Measurements from ENCODE around the gene AQP6. TPM values are rescaled to one million over a fixed set of nuclear protein-coding genes. Genes with fewer than 3 reads are reported as not detected.

AQP6 gene
- total RNA-seq, 1 experiment from 2014 or later = 0.09 TPM

DNA sequence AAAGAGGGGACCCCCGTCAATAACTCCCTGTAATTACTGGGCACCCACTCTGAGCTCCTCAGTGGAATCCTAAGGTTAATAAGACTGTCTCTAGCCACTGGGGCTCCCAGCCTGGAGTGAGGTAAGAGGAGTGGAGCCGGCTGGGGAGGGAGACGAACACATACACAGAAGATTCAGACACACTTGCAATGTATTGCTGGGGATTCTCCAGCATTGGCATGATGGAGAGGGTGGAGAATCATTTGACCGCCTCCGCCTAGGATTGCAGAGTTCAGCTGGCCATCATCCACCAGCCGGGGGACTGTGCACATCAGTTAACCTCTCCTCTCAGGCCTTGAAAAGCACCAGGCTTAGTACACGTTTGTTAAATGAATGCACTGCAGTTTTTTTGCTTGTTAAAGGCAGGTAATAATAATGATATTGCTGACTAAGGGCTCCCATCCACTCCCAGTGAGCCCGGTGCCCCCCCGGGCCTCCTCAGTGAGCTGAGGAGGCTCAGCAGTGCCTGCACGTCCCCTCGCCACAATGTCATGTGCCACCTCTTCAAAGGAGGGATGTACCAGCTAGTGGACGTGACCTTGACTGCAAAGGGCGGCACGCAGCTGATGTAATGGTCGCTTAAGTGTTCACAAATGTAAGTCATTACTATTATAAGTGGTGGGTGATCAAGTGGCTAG, 48.7 kb upstream of the AQP6 start:
- no peaks in the 10 kb centered on the region for H3K79me1 ChIP-seq (ENCODE audit: insufficient read depth, low read depth, low read length, poor library complexity, severe bottlenecking)
- no peaks in the 10 kb centered on the region for H3K23me2 ChIP-seq (ENCODE audit: insufficient read length, low read depth, low read length, poor library complexity, severe bottlenecking)
- H3K23ac ChIP-seq (ENCODE audit: insufficient read length, low read depth, low read length) = no peak overlapping the region
- no peaks in the 10 kb centered on the region for H4K20me1 ChIP-seq (ENCODE audit: control insufficient read depth, insufficient read depth, insufficient read length)
- no peaks in the 10 kb centered on the region for H3K27me3 ChIP-seq (ENCODE audit: insufficient read depth, low read length)
- H2BK120ac ChIP-seq (ENCODE audit: low read depth, low read length, poor library complexity, severe bottlenecking) = no peak overlapping the region
- H3K4me1 ChIP-seq (ENCODE audit: insufficient read depth, low read length) = no peaks in the 10 kb centered on the region
- TF ChIP-seq, protein P1, sequence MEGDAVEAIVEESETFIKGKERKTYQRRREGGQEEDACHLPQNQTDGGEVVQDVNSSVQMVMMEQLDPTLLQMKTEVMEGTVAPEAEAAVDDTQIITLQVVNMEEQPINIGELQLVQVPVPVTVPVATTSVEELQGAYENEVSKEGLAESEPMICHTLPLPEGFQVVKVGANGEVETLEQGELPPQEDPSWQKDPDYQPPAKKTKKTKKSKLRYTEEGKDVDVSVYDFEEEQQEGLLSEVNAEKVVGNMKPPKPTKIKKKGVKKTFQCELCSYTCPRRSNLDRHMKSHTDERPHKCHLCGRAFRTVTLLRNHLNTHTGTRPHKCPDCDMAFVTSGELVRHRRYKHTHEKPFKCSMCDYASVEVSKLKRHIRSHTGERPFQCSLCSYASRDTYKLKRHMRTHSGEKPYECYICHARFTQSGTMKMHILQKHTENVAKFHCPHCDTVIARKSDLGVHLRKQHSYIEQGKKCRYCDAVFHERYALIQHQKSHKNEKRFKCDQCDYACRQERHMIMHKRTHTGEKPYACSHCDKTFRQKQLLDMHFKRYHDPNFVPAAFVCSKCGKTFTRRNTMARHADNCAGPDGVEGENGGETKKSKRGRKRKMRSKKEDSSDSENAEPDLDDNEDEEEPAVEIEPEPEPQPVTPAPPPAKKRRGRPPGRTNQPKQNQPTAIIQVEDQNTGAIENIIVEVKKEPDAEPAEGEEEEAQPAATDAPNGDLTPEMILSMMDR (conservative IDR thresholded peaks at IDR 0.05) = no peak
- no peak overlapping the region for H3K4ac ChIP-seq (ENCODE audit: low read depth, low read length)
- H3K9me3 ChIP-seq (ENCODE audit: control insufficient read depth, low read depth, low read length) = no peaks in the 10 kb centered on the region
- no peaks in the 10 kb centered on the region for H3K36me3 Mint-ChIP-seq (ENCODE audit: insufficient read depth in 1 of 3, low read depth in 3 of 3)
- 0 out of 4 replicates have a peak, but pooled peaks cover 0 to 3% of the 10 kb centered on the region in 2 experiments for H3K4me1 Mint-ChIP-seq
- no peak overlapping the region for H3K18ac ChIP-seq (ENCODE audit: insufficient read length, low read depth, low read length)
- WGBS (ENCODE audit: extremely low coverage, insufficient read length, low lambda C conversion rate) = no CpG with 5 or more reads among the region's 15 CpGs
- no peak overlapping the region for H2AFZ ChIP-seq (ENCODE audit: low read length)
- H3T11ph ChIP-seq (ENCODE audit: low read length) = no peak overlapping the region
- H3K9ac ChIP-seq (ENCODE audit: extremely low read depth, insufficient read length, low read length) = no peak overlapping the region
- no peak overlapping the region for H3K27ac ChIP-seq (ENCODE audit: insufficient read length, low read depth, low read length)
- H3K27me3 Mint-ChIP-seq (ENCODE audit: low read depth) = peaks cover 8% of the 10 kb centered on the region
- no peak overlapping the region for H4K8ac ChIP-seq (replicated peaks; ENCODE audit: insufficient read length, low read depth, low read length)
- H2BK12ac ChIP-seq (ENCODE audit: insufficient read length, low read depth, low read length) = no peak overlapping the region
- H3K9me3 Mint-ChIP-seq = no peaks in the 10 kb centered on the region
- H4K91ac ChIP-seq (ENCODE audit: insufficient read length, low read depth, low read length) = no peak overlapping the region
- H2BK20ac ChIP-seq (ENCODE audit: low read depth, low read length, poor library complexity, severe bottlenecking) = no peak overlapping the region
- H3K4me3 Mint-ChIP-seq = no peak overlapping the region
- H2AK5ac ChIP-seq (ENCODE audit: insufficient read length, low read length) = no peak overlapping the region
- no peaks in the 10 kb centered on the region for H3K79me2 ChIP-seq (ENCODE audit: insufficient read depth, low read length)
- H4K5ac ChIP-seq (ENCODE audit: insufficient read length, low read depth, low read length) = no peak overlapping the region
- no peak overlapping the region for H3K4me2 ChIP-seq (ENCODE audit: insufficient read depth, insufficient read length, low read length)
- H3K56ac ChIP-seq (ENCODE audit: insufficient read length, low read depth, low read length) = no peak overlapping the region
- H3K14ac ChIP-seq (ENCODE audit: insufficient read depth, low read length) = no peak overlapping the region
- no peak overlapping the region for H2BK5ac ChIP-seq (ENCODE audit: insufficient read length, low read length)
- peak; percentile 22 for DNase-seq
- H2BK15ac ChIP-seq (ENCODE audit: low read depth, low read length) = no peak overlapping the region
- H3K27ac Mint-ChIP-seq = no peak overlapping the region

Measured in H9 (cell line).